Upper lobe of left lung (tissue), 6 donors: ENCODE results near the gene RPL38. TPM values are rescaled to one million over a fixed set of nuclear protein-coding genes. Genes with fewer than 3 reads are reported as not detected.
A peak's percentile ranks its signal among the peaks of the same experiment; 100 is the strongest.

ENCODE experiments used
- ATAC-seq, 2 donors: fragments of 200-7000 bp; cut with Tn5 transposase; one replicate each; pipeline ENCODE4 v1.9.1; 2022; ENCODE audit warnings: mild to moderate bottlenecking in 2 of 2, moderate library complexity in 2 of 2; ENCODE audit not compliant: low FRiP score in 2 of 2
- DNase-seq, 2 donors: peaks; one replicate each; pipeline ENCODE4 v3.0.0-alpha.2; 2019 to 2020
- H3K27ac ChIP-seq, 4 donors: fragments of 200-600 bp; sonication (generic); one replicate each; pipeline ENCODE4 v1.5.1; 2016 to 2019
- H3K27me3 ChIP-seq, 4 donors: fragments of 200-600 bp; sonication (generic); one replicate each; pipeline ENCODE4 v1.5.1; 2017 to 2019
- H3K36me3 ChIP-seq, 4 donors: fragments of 200-600 bp; sonication (generic); one replicate each; pipeline ENCODE4 v1.5.1; 2016 to 2019
- H3K4me1 ChIP-seq, 4 donors: fragments of 200-600 bp; sonication (generic); one replicate each; pipeline ENCODE4 v1.5.1; 2018 to 2019
- H3K4me3 ChIP-seq, 4 donors: fragments of 200-600 bp; sonication (generic); one replicate each; pipeline ENCODE4 v1.5.1; 2017 to 2019; ENCODE audit warnings: mild to moderate bottlenecking in 2 of 4, moderate library complexity in 1 of 4
- H3K9me3 ChIP-seq, 4 donors: fragments of 200-600 bp; sonication (generic); one replicate each; pipeline ENCODE4 v1.5.1; 2018 to 2019
- CTCF ChIP-seq, 6 experiments: fragments of 450-650 bp in 4 of 6; fragments of 200-600 bp in 2 of 6; sonication (generic) in 2 of 6; IDR thresholded peaks; one replicate each; pipeline ENCODE4 v1.5.1; 2016 to 2019; ENCODE audit warnings: antibody characterized with exemption in 6 of 6
- EP300 ChIP-seq, 4 donors: sonication (generic); formaldehyde crosslinking; IDR thresholded peaks; one replicate each; pipeline ENCODE4 v1.5.1; 2017; ENCODE audit warnings: antibody characterized with exemption in 4 of 4, control low read depth in 2 of 4
- POLR2A ChIP-seq, 4 donors: fragments of 450-650 bp; IDR thresholded peaks; one replicate each; pipeline ENCODE4 v1.5.1; 2016 to 2017; ENCODE audit warnings: antibody characterized with exemption in 4 of 4, mild to moderate bottlenecking in 2 of 4
- POLR2AphosphoS5 ChIP-seq, 2 donors: sonication (generic); formaldehyde crosslinking; IDR thresholded peaks; one replicate each; pipeline ENCODE4 v1.5.1; 2017; ENCODE audit warnings: antibody characterized with exemption in 2 of 2
- WGBS, 2 donors: methylation state at CpG; one replicate each; pipeline ENCODE4 v1.1.5; 2017 to 2018; 5-methylcytosine and 5-hydroxymethylcytosine counted together
- total RNA-seq, 6 donors: library from RNA; depleted of rRNA in 4 of 6; stranded (reverse); fragments of >200 nt in 4 of 6; gene quantifications; one replicate each; pipeline versions ENCODE4 v1.1.0 to v1.2.1, GENCODE V29; 2016 to 2021
- donor health status: DM: no; HTN: no; CAD: no; lungs with moderate emphysema.
- donor health status: DM: no; HTN: yes; CAD: no; lungs with severe emphysema.

The RPL38 gene
- total RNA-seq, 6 donors from 2014 or later, result 334 to 709 (median 485) TPM

- no peak for ATAC-seq
- Histone ChIP-seq H3K27ac (no peak overlapping the region), H3K4me1 (no peaks in the 10 kb centered on the region), H3K9me3 (no peaks in the 10 kb centered on the region), H3K36me3 (peaks cover 0 to 10% (median 0%) of the 10 kb centered on the region in 4 donors), H3K27me3 (no peaks in the 10 kb centered on the region), H3K4me3 (no peak overlapping the region)
- no peak for TF ChIP-seq CTCF (IDR thresholded peaks at IDR 0.05)
- TF ChIP-seq POLR2A (IDR thresholded peaks at IDR 0.05), result no peak
- no peak for TF ChIP-seq POLR2AphosphoS5 (IDR thresholded peaks at IDR 0.05)
- TF ChIP-seq EP300 (IDR thresholded peaks at IDR 0.05), result no peak
- WGBS, 2 donors, result 95 to 98% methylated on average over 8 of the region's 8 CpGs
- no peak for DNase-seq
Observed at GRCh38 chr17:74251051-74251450, 47.6 kb downstream of the RPL38 start.

GRCh38 chr17:74251569-74251968, 48.1 kb downstream of the RPL38 start:
- WGBS, 2 donors, result 86 to 96% methylated on average over 6 of the region's 6 CpGs
- ATAC-seq (no peak), DNase-seq (no peak)
- Histone ChIP-seq H3K36me3 (peaks cover 0 to 10% (median 0%) of the 10 kb centered on the region in 4 donors), H3K4me3 (no peak overlapping the region), H3K27me3 (no peaks in the 10 kb centered on the region), H3K27ac (no peak overlapping the region), H3K4me1 (no peaks in the 10 kb centered on the region), H3K9me3 (no peaks in the 10 kb centered on the region)
- TF ChIP-seq EP300 (IDR thresholded peaks at IDR 0.05), result no peak
- no peak for TF ChIP-seq POLR2A (IDR thresholded peaks at IDR 0.05)
- no peak for TF ChIP-seq POLR2AphosphoS5 (IDR thresholded peaks at IDR 0.05)
- no peak for TF ChIP-seq CTCF (IDR thresholded peaks at IDR 0.05)

GRCh38 chr17:74252211-74252610, 48.7 kb downstream of the RPL38 start:
- 91 to 96% methylated on average over 6 to 8 of the region's 8 CpGs for WGBS, 2 donors
- no peaks in the 10 kb centered on the region for H3K27me3 ChIP-seq
- TF ChIP-seq POLR2A (IDR thresholded peaks at IDR 0.05) (no peak), CTCF (IDR thresholded peaks at IDR 0.05) (no peak)
- no peaks in the 10 kb centered on the region for H3K9me3 ChIP-seq
- H3K4me3 ChIP-seq, result no peak overlapping the region
- no peaks in the 10 kb centered on the region for H3K4me1 ChIP-seq
- DNase-seq, result no peak
- no peak for ATAC-seq
- H3K36me3 ChIP-seq, result peaks cover 0 to 10% (median 0%) of the 10 kb centered on the region in 4 donors
- H3K27ac ChIP-seq, result no peak overlapping the region

GRCh38 chr17:74253036-74253435, 49.6 kb downstream of the RPL38 start:
- Histone ChIP-seq H3K9me3 (no peaks in the 10 kb centered on the region), H3K36me3 (peaks cover 0 to 10% (median 0%) of the 10 kb centered on the region in 4 donors), H3K27ac (no peak overlapping the region), H3K4me1 (no peaks in the 10 kb centered on the region), H3K4me3 (no peak overlapping the region), H3K27me3 (no peaks in the 10 kb centered on the region)
- peak in 1 of 2 donors; percentile 1 for ATAC-seq
- DNase-seq, result peak in 1 of 2 donors; percentile 60
- no peak for TF ChIP-seq POLR2A (IDR thresholded peaks at IDR 0.05)
- TF ChIP-seq EP300 (IDR thresholded peaks at IDR 0.05), result no peak
- no peak for TF ChIP-seq CTCF (IDR thresholded peaks at IDR 0.05)
- no peak for TF ChIP-seq POLR2AphosphoS5 (IDR thresholded peaks at IDR 0.05)
- 89% methylated on average over 7 to 13 of the region's 13 CpGs for WGBS, 2 donors

- Histone ChIP-seq H3K27me3 (no peaks in the 10 kb centered on the region), H3K4me1 (no peaks in the 10 kb centered on the region), H3K9me3 (no peaks in the 10 kb centered on the region), H3K4me3 (no peak overlapping the region), H3K36me3 (peaks cover 0 to 12% (median 0%) of the 10 kb centered on the region in 4 donors), H3K27ac (no peak overlapping the region)
- WGBS, 2 donors, result 83 to 94% methylated on average over 7 to 10 of the region's 10 CpGs
- ATAC-seq (no peak), DNase-seq (peak in 1 of 2 donors; percentile 52)
- TF ChIP-seq POLR2AphosphoS5 (IDR thresholded peaks at IDR 0.05) (no peak), POLR2A (IDR thresholded peaks at IDR 0.05) (no peak), EP300 (IDR thresholded peaks at IDR 0.05) (no peak)
Observed at GRCh38 chr17:74257311-74257710, 53.8 kb downstream of the RPL38 start.
